NCI-H1694 treated with DMSO at 0.1 percent for 48 hours (cell line): Measurements from ENCODE around the gene GJC3.
"Not testable (repeated sequence)": the region's sequence is repeated elsewhere in the genome, so short reads cannot be mapped to it uniquely, and the experiment has no call there.

ENCODE experiments used
- DNase-seq: peaks from one replicate; lab custom pipeline; 2025; lab: John Stamatoyannopoulos, UW

GJC3 gene

DNA sequence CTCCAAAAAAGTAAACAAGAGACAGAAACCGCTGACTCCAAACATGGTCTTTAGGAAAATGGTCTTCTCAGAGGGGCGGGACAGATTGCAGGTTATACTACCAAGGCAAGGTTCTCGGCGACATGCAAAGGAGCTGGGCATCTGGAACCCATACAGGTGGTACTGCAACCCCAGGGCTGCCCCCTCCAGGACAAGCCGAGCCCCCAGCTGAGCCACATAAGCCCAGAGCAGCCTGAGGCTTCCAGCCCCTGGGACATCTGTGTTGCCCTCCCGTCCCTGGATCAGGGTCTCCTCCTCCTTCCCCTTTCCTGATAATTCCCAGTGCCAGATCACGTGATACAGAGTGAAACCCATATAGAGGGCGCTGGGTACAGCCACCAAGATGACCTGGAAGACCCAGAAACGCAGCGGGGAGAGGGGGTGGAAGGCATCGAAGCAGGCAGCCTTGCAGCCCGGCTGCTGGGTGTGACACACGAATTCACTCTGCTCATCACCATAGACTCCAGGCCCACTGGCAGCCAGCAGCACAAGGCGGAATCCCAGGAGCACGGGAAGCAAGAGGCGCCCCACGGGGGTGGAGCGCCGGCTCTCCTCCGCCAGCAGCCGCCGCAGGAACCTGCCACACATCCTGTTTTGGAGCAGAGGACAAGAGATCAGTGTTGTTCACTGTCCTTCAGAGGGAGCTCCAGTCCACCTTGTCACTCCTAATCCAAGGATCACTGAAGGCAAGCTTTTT lies at the start of gene GJC3:
GJC3 (minus strand) TSS at position 627 of the 736 bp plus-strand sequence; CDS start at position 627, 0 bp downstream.
- peak; percentile 50 for DNase-seq

DNA sequence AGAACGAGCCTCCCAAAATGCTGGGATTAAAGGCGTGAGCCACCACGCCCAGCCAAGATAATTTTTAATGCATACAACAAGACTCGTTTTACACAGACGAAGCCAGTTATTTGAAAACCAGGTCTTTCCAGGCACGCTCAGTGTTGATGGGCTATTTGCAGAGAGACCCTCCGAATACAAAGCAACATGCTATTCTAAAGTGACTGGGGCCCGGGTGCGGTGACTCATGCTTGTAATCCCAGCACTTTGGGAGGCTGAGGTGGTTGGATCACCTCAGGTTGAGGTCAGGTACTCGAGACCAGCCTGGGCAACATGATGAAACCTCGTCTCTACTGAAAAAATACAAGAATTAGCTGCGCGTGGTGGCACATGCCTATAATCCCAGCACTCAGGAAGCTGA lies 47.2 kb upstream of the GJC3 start:
- DNase-seq, result no peak

DNA sequence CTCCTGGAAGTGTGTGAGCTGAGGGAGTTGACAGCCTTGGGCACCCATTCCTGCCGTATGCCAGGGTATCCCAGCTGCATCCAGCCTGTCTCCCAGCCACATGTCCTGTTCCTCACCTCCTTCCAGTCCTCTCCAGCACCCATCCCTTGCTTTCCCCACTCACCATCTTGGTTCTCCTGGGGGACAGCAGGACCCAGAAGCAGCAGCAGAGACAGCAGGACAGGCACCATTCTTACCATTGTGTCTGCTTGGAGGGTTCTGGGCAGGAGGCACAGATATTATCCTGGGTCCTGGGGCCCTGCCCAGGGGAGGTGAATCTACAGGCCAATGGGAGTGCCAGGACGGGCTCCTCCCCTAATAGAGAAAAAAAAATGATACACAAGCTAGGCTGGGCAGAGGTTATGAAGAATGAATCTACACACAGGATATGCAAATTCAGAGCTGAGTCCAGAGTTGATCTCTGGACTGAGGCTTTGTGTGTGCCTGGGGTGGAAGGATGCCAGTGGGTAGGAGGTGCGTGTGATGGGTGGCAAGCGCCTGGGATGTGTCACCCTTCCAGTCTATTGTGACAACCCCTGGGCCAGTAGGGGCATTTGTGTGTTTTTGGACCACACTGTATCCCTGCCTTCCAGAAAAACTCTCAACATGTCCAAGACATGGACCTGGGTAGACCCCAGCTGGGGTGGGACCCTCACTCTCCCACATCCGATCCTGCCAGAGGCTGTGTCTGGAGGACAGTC lies 46.5 kb upstream of the GJC3 start, which contains the start of gene AZGP1:
AZGP1 (minus strand) TSS at position 250 of the 740 bp plus-strand sequence; CDS start at position 239, 11 bp downstream.
- no peak for DNase-seq

DNA sequence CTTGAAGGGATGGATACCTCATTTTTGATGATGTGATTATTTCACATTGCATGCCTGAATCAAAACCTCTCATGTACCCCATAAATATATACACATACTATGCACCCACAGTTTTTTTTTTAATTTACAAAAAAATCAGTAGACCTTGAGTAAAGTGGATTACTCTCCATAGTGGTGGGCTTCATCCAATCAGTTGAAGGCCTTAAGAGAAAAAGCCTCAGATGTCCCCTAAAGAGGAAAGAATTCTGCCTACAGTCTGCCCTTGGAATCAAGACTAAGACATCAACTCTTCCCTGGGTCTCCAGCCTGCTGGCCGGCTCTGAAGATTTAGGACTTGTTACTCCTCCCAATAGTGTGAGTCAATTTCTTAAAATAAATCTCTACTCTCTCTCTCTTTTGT lies 45.3 kb upstream of the GJC3 start:
- no peak for DNase-seq

DNA sequence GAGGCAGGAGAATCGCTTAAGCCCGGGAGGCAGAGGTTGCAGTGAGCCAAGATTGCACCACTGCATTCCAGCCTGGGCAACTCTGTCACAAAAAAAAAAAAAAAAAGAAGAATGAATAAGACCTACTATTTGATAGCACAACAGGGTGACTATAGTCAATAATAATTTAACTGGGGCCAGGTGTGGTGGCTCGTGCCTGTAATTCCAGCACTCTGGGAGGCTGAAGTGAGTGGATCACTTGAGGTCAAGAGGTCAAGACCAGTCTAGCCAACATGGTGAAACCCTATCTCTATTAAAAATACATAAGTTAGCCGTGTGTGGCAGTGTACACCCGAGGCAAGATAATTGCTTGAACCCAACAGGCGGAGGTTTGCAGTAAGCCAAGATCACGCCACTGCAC lies 44.4 kb upstream of the GJC3 start:
- not testable (repeated sequence) for DNase-seq

DNA sequence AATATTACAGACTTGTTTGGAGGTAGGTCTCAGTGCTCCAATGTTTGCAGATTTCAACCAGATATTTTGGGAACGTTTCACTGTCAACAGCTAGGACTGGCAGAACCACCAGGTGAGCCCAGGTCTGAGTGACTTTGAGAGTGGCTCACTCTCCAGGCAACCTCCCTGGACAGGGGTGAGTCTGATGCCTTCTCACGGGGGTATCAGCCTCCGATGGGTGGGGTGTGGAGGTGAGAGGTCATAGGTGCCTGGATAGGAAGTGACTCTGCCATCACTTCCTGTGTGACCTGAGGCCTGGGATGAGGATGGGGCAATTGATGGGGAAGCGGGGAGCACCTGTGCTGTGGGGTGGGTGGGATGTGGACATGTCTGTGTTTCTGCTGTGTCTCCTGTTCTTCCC lies 41.8 kb upstream of the GJC3 start:
- no peak for DNase-seq

DNA sequence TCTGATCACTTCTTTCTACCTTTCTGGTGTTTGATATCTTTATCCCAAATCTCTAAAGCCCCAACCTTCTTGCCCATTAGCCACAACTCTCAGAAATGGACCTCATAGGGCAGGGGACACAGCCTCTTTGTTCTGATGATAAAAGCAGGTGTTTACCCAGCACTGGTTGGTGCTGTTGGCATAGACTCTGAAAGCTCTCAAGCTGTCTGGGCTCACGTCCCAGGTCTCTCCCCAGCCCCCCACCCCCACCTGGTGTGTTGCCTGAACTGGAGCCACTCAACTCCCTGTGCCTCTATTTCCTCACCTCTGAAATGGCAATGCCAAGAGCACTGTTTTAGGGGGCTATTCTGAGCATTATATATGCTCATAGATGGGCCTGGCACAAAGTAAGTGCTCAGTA lies 40.4 kb upstream of the GJC3 start:
- not testable (repeated sequence) for DNase-seq

- DNase-seq, result no peak
These were observed 39.9 kb upstream of the GJC3 start for GRCh38 chr7:99969298-99969697.

GRCh38 chr7:99958564-99959227 lies 29.3 kb upstream of the GJC3 start:
- DNase-seq, result no peak

GRCh38 chr7:99955247-99955646 lies 25.8 kb upstream of the GJC3 start:
- no peak for DNase-seq

DNA sequence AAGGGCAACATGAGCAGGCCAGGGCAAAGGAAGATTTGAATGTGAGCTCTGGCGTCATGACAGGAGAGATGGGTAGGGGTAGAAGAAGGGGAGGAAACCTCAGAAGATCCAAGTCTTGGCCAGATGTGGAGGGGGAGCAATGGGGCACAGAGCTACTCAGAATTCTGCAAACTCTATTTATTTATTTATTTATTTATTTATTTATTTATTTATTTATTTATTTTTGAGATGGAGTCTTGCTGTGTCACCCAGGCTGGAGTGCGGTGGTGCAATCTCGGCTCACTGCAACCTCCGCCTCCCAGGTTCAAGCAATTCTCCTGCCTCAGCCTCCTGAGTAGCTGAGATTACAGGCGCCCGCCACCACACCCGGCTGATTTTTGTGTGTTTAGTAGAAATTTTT lies 25.2 kb upstream of the GJC3 start:
- DNase-seq, result not testable (repeated sequence)

- no peak for DNase-seq
These were observed 24.2 kb upstream of the GJC3 start for GRCh38 chr7:99953649-99954048.

- DNase-seq, result not testable (repeated sequence)
These were observed 23.2 kb upstream of the GJC3 start for GRCh38 chr7:99952649-99953048.

GRCh38 chr7:99950819-99951218 lies 21.4 kb upstream of the GJC3 start:
- not testable (repeated sequence) for DNase-seq

DNA sequence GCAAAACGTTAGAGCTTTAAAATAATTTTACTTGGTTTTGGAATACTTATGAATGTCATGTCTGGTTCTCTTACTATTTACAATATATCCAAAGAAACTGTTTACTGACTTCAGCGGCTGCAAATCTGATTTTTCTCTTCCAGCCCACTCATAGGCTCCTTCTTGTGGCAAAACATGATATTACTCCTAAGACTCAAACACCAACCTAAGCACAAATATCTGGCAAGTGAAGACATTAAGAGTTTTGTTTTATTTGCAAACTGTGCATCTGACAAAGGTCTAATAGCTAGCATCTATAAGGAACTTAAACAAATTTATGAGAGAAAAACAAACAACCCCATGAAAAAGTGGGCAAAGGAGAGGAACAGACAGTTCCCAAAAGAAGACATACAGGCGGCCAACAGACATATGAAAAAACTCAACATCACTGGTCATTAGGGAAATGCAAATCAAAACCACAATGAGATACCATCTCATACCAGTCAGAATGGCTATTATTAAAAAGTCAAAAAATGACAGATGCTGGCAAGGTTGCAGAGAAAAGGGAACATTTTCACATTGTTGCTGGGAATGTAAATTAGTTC lies 20.3 kb upstream of the GJC3 start:
- no peak for DNase-seq

DNA sequence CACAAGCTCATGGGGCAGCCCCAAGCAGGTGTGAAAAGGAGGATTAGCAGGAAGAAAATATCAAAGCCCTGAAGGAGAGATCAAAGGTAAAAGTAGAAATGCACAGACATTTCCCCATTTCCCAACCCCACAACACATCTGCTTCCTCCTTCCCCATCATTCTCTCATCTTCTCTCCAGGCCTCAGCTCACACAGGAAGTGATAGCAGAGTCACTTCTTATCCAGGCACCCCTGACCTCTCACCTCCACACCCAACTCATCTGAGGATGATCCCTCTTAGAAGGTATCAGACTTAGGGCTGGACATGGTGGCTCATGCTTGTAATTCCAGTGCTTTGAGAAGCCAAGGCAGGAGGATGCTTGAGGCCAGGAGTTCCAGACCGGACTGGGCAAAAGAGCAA lies 18.2 kb upstream of the GJC3 start:
- DNase-seq, result no peak

DNA sequence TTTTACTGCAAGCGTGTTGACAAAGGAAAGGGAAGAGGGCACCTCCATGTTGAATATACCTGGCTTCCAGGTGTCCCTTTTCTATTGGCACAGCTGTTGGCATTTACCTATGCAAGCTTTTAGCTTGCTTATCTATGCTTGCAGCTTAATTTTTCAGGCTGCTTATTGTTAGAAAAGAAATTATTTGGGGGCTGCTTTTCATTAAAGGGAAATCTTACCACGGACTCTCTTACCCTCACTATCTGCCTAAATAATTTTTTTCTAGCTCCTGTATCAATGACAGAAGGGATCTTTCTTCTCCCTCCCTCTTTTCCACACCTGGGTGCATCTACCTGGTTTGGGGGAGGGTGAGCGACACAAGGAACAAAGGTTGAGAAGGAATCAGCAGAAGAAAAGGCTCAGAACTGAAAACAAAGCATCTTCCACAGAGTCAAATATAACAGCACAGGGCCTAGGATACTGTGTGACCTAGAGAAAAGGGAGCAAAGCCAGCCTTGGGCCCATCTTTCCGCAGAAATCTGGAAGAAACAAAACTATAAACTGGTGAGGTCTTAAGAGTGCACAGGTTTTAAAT lies 15.2 kb upstream of the GJC3 start:
- no peak for DNase-seq

DNA sequence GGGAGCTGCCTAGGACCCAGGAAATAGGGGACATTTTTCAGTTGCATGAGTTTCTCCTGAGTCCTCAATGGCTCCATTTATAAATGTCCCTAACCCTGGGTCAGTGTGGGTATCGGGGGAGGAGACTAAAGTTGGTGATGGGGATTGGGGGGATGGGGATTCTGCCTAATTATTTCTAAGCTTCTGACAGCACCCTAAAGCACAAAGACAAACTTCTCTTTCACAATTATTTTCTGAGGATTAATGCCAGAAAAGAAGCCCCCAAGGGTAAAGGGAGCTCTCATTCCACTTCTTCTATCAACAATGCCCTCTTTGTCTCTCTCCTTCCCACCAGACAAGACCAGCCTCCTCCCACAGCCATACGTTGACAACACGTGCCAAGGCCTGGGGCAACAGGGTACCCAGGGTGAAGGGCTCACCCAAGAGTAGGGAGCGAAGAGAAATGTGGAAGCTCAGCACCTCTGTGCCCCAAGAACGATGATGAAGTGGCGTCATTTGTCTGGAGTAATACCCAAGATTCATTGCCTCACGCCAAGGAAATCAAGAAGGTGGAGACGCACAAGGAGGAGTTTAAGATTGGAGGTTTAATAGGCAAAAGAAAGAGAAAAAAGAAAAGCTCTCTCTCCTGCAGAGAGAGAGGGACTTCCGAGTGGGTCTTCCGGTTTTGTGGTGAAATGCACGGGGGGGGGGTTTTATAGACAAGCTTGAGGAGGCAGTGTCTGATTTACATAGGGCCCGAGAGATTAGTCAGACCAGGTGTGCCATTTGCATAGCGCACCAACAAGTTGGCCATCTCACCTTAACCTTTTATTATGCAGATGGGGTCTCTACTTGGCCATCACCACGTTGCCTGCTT lies 14.4 kb upstream of the GJC3 start:
- no peak for DNase-seq

- no peak for DNase-seq
These were observed 8.9 kb upstream of the GJC3 start for GRCh38 chr7:99938296-99938695.

DNA sequence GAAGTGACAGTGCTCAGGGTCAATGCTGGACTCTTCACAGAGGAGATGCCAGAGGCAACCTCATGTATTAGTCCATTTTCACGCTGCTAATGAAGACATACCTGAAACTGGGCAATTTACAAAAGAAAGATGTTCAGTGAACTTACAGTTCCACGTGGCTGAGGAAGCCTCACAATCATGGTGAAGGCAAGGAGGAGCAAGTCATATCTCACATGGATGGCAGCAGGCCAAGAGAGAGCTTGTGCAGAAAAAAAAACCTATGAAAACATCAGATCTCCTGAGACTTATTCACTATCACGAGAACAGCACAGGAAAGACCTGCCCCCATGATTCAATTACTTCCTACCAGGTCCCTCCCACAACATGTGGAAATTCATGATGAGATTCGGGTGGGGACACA lies 5.6 kb upstream of the GJC3 start:
- not testable (repeated sequence) for DNase-seq

GRCh38 chr7:99930376-99930775 lies 956 bp upstream of the GJC3 start:
- no peak for DNase-seq
